CD8-positive, alpha-beta memory T cell (primary cell): ENCODE measurements around the gene PSMC3IP. TPM values are rescaled to one million over a fixed set of nuclear protein-coding genes. Genes with fewer than 3 reads are reported as not detected.

Experiments used
- CTCF ChIA-PET: fragments of 350-600 bp; sonication (Branson Sonifier 250); formaldehyde crosslinking; loops from one replicate; lab custom pipeline; 2021; ENCODE audit warnings: antibody characterized with exemption; lab: Charles Lee
- POLR2A ChIA-PET: fragments of 350-600 bp; sonication (Branson Sonifier 250); formaldehyde crosslinking; loops from one replicate; lab custom pipeline; 2021; ENCODE audit warnings: antibody characterized with exemption; lab: Charles Lee
- DNase-seq, 5 donors: peaks; one replicate each; pipeline versions ENCODE4 v3.0.0 to v3.0.0-alpha.2; 2020 to 2022; ENCODE audit warnings: mixed read lengths in 1 of 5
- H3K27ac ChIP-seq: one replicate; pipeline ENCODE4 v1.7.0; 2013; ENCODE audit warnings: low read depth, mild to moderate bottlenecking, low read length, moderate library complexity
- H3K27me3 ChIP-seq: 2 replicates; pipeline ENCODE4 v1.7.0; 2013; ENCODE audit warnings: low read length, mild to moderate bottlenecking; ENCODE audit not compliant: insufficient read depth, poor library complexity, severe bottlenecking
- H3K36me3 ChIP-seq: 2 replicates; pipeline ENCODE4 v1.7.0; 2013; ENCODE audit warnings: mild to moderate bottlenecking, low read length, moderate library complexity; ENCODE audit not compliant: insufficient read depth
- H3K4me1 ChIP-seq: 2 replicates; pipeline ENCODE4 v1.7.0; 2013; ENCODE audit warnings: mild to moderate bottlenecking, low read length, moderate library complexity; ENCODE audit not compliant: insufficient read depth
- H3K4me3 ChIP-seq: 2 replicates; pipeline ENCODE4 v1.7.0; 2013; ENCODE audit warnings: mild to moderate bottlenecking, low read length
- H3K9me3 ChIP-seq: 2 replicates; pipeline ENCODE4 v1.7.0; 2013; ENCODE audit warnings: mild to moderate bottlenecking, low read length
- H3K27ac Mint-ChIP-seq, 8 donors: one replicate each; pipeline ENCODE4 v1.8.0; 2020 to 2021; ENCODE audit warnings: mixed read lengths in 8 of 8, mild to moderate bottlenecking in 6 of 8, inconsistent platforms in 3 of 8, moderate library complexity in 3 of 8
- H3K27me3 Mint-ChIP-seq, 2 donors: one replicate each; pipeline ENCODE4 v1.8.0; 2020 to 2021; ENCODE audit warnings: mixed read lengths in 2 of 2, mild to moderate bottlenecking in 1 of 2, moderate library complexity in 1 of 2
- H3K36me3 Mint-ChIP-seq, 3 donors: one replicate each; pipeline ENCODE4 v1.8.0; 2020 to 2021; ENCODE audit warnings: mixed read lengths in 3 of 3, inconsistent platforms in 1 of 3, mild to moderate bottlenecking in 1 of 3
- H3K4me1 Mint-ChIP-seq, 3 donors: one replicate each; pipeline ENCODE4 v1.8.0; 2020 to 2021; ENCODE audit warnings: mixed read lengths in 3 of 3, inconsistent platforms in 1 of 3, mild to moderate bottlenecking in 1 of 3
- H3K4me3 Mint-ChIP-seq, 7 donors: one replicate each; pipeline ENCODE4 v1.8.0; 2020 to 2021; ENCODE audit warnings: mixed read lengths in 7 of 7, mild to moderate bottlenecking in 6 of 7, moderate library complexity in 4 of 7, inconsistent platforms in 2 of 7
- H3K9me3 Mint-ChIP-seq, 5 donors: one replicate each; pipeline ENCODE4 v1.8.0; 2020 to 2022; ENCODE audit warnings: mixed read lengths in 5 of 5, mild to moderate bottlenecking in 3 of 5, moderate library complexity in 2 of 5, inconsistent platforms in 1 of 5
- polyA plus RNA-seq: library from polyadenylated mRNA; unstranded; fragments of 300-500 nt; fragmentation: Illumina TruSeq; gene quantifications from one replicate; pipeline ENCODE4 v1.2.3, GENCODE V29; 2021
- total RNA-seq, 2 experiments: library from RNA; stranded (reverse); gene quantifications; one replicate each; pipeline ENCODE4 v1.2.3, GENCODE V29; 2021

The PSMC3IP gene
- total and polyA plus RNA-seq, 3 experiments from 2014 or later = 0.83 to 36.2 (median 35.9) TPM

- peaks cover 37 to 55% (median 44%) of the 10 kb centered on the region in 3 donors for H3K4me1 Mint-ChIP-seq
- Histone ChIP-seq H3K36me3 (no peaks in the 10 kb centered on the region), H3K27me3 (no peaks in the 10 kb centered on the region), H3K4me3 (no peak overlapping the region), H3K4me1 (peaks cover 34% of the 10 kb centered on the region), H3K9me3 (no peaks in the 10 kb centered on the region), H3K27ac (no peak overlapping the region)
- DNase-seq = no peak
- POLR2A ChIA-PET = no interaction called here
- no peak overlapping the region for H3K4me3 Mint-ChIP-seq
- CTCF ChIA-PET = interaction anchor here (0.6 to 2.4 kb wide), 23 partner anchors 8 to 347 kb away, joined by 3 to 10 read pairs (median 4); partner anchors contain the start of genes CAVIN1, HCRT, KCNH4 and NAGLU
- H3K36me3 Mint-ChIP-seq = no peaks in the 10 kb centered on the region
- H3K27me3 Mint-ChIP-seq = peaks cover 0 to 3% of the 10 kb centered on the region in 2 donors
- H3K9me3 Mint-ChIP-seq = no peaks in the 10 kb centered on the region
- no peak overlapping the region for H3K27ac Mint-ChIP-seq
Observed at GRCh38 chr17:42527932-42528331, 49.6 kb downstream of the PSMC3IP start.

GRCh38 chr17:42526031-42526444 is 51.5 kb downstream of the PSMC3IP start:
- H3K9me3 Mint-ChIP-seq = no peaks in the 10 kb centered on the region
- H3K27ac Mint-ChIP-seq = no peak overlapping the region
- ChIA-PET CTCF (interaction anchor here (1.4 to 2.1 kb wide), 4 partner anchors 10 to 147 kb away, joined by 3 to 9 read pairs (median 4); partner anchors contain the start of gene NAGLU), POLR2A (no interaction called here)
- H3K27ac ChIP-seq = no peak overlapping the region
- no peaks in the 10 kb centered on the region for H3K36me3 ChIP-seq
- H3K27me3 Mint-ChIP-seq = peaks cover 0 to 3% of the 10 kb centered on the region in 2 donors
- H3K36me3 Mint-ChIP-seq = peaks cover 0 to 1% (median 0%) of the 10 kb centered on the region in 3 donors
- no peak for DNase-seq
- H3K4me1 Mint-ChIP-seq = peaks cover 29 to 42% (median 35%) of the 10 kb centered on the region in 3 donors
- no peak overlapping the region for H3K4me3 ChIP-seq
- peaks cover 26% of the 10 kb centered on the region for H3K4me1 ChIP-seq
- H3K9me3 ChIP-seq = no peaks in the 10 kb centered on the region
- no peaks in the 10 kb centered on the region for H3K27me3 ChIP-seq
- H3K4me3 Mint-ChIP-seq = no peak overlapping the region

- peaks cover 18% of the 10 kb centered on the region for H3K4me1 ChIP-seq
- H3K27ac ChIP-seq = no peak overlapping the region
- H3K36me3 Mint-ChIP-seq = peaks cover 0 to 1% (median 0%) of the 10 kb centered on the region in 3 donors
- ChIA-PET POLR2A (no interaction called here), CTCF (interaction anchor here (1.6 to 2.1 kb wide), 2 partner anchors 11 to 119 kb away, joined by 4 to 9 read pairs; partner anchors contain the start of gene NAGLU)
- no peak overlapping the region for H3K27ac Mint-ChIP-seq
- peaks cover 21 to 34% (median 27%) of the 10 kb centered on the region in 3 donors for H3K4me1 Mint-ChIP-seq
- H3K9me3 Mint-ChIP-seq = no peaks in the 10 kb centered on the region
- no peaks in the 10 kb centered on the region for H3K27me3 ChIP-seq
- peaks cover 0 to 3% of the 10 kb centered on the region in 2 donors for H3K27me3 Mint-ChIP-seq
- no peak overlapping the region for H3K4me3 ChIP-seq
- no peak overlapping the region for H3K4me3 Mint-ChIP-seq
- no peak for DNase-seq
- no peaks in the 10 kb centered on the region for H3K9me3 ChIP-seq
- H3K36me3 ChIP-seq = no peaks in the 10 kb centered on the region
Observed at GRCh38 chr17:42525221-42525620, 52.3 kb downstream of the PSMC3IP start.

- no peak for DNase-seq
- Mint-ChIP-seq H3K36me3 (peaks cover 0 to 1% (median 0%) of the 10 kb centered on the region in 3 donors), H3K27me3 (peaks cover 0 to 3% of the 10 kb centered on the region in 2 donors), H3K4me3 (no peak overlapping the region), H3K4me1 (peaks cover 10 to 19% (median 16%) of the 10 kb centered on the region in 3 donors), H3K9me3 (no peaks in the 10 kb centered on the region), H3K27ac (peak overlapping the region in 1 of 8 donors; percentile 58)
- Histone ChIP-seq H3K27ac (no peak overlapping the region), H3K4me1 (no peaks in the 10 kb centered on the region), H3K27me3 (no peaks in the 10 kb centered on the region), H3K36me3 (no peaks in the 10 kb centered on the region), H3K4me3 (no peak overlapping the region), H3K9me3 (no peaks in the 10 kb centered on the region)
- ChIA-PET POLR2A (no interaction called here), CTCF (no interaction called here)
Observed at GRCh38 chr17:42522798-42523278, 54.7 kb downstream of the PSMC3IP start.

Other genes with a start within 250 kb of the PSMC3IP start
- 100 to 1,000 TPM; 148 to 155 TPM for gene STAT3, start 189.3 kb downstream of the PSMC3IP start, total RNA-seq
- 166 TPM for gene STAT3, start 189.3 kb downstream of the PSMC3IP start, polyA plus RNA-seq
- gene CAVIN1, start 154.5 kb downstream of the PSMC3IP start, total RNA-seq = under 1 TPM; 0.18 to 0.22 TPM
- gene CAVIN1, start 154.5 kb downstream of the PSMC3IP start, polyA plus RNA-seq = not detected
- 1 to 10 TPM; 3.0 to 3.6 TPM for gene ATP6V0A1, start 118.9 kb downstream of the PSMC3IP start, total RNA-seq
- gene ATP6V0A1, start 118.9 kb downstream of the PSMC3IP start, polyA plus RNA-seq = 5.5 TPM
- gene NAGLU, start 41.5 kb downstream of the PSMC3IP start, total RNA-seq = 10 to 100 TPM; 15.8 to 17.4 TPM
- 17.0 TPM for gene NAGLU, start 41.5 kb downstream of the PSMC3IP start, polyA plus RNA-seq
- under 1 TPM; 0.29 to 0.37 TPM for gene HSD17B1, start 24.8 kb downstream of the PSMC3IP start, total RNA-seq
- 0.48 TPM for gene HSD17B1, start 24.8 kb downstream of the PSMC3IP start, polyA plus RNA-seq
- gene COASY, start 15.6 kb downstream of the PSMC3IP start, total RNA-seq = 100 to 1,000 TPM; 103 to 107 TPM
- gene COASY, start 15.6 kb downstream of the PSMC3IP start, polyA plus RNA-seq = 65.6 TPM
- 10 to 100 TPM; 61.8 to 62.3 TPM for gene MLX, start 10.6 kb downstream of the PSMC3IP start, total RNA-seq
- 52.1 TPM for gene MLX, start 10.6 kb downstream of the PSMC3IP start, polyA plus RNA-seq
- 10 to 100 TPM; 39.7 to 40.3 TPM for gene RETREG3, start 31.6 kb upstream of the PSMC3IP start, total RNA-seq
- gene RETREG3, start 31.6 kb upstream of the PSMC3IP start, polyA plus RNA-seq = 109 TPM
- 100 to 1,000 TPM; 112 to 119 TPM for gene TUBG1, start 32.0 kb upstream of the PSMC3IP start, total RNA-seq
- gene TUBG1, start 32.0 kb upstream of the PSMC3IP start, polyA plus RNA-seq = 11.1 TPM
- 10 to 100 TPM; 10.6 to 11.6 TPM for gene TUBG2, start 81.6 kb upstream of the PSMC3IP start, total RNA-seq
- 3.4 TPM for gene TUBG2, start 81.6 kb upstream of the PSMC3IP start, polyA plus RNA-seq
- under 1 TPM; 0.38 to 0.70 TPM for gene PLEKHH3, start 99.3 kb upstream of the PSMC3IP start, total RNA-seq
- not detected for gene PLEKHH3, start 99.3 kb upstream of the PSMC3IP start, polyA plus RNA-seq
- gene CCR10, start 104.1 kb upstream of the PSMC3IP start, total RNA-seq = under 1 TPM; 0.18 to 0.20 TPM
- gene CCR10, start 104.1 kb upstream of the PSMC3IP start, polyA plus RNA-seq = 1.9 TPM
- 1 to 10 TPM; 1.2 to 1.7 TPM for gene CNTNAP1, start 104.8 kb upstream of the PSMC3IP start, total RNA-seq
- gene CNTNAP1, start 104.8 kb upstream of the PSMC3IP start, polyA plus RNA-seq = 1.1 TPM
- 10 to 100 TPM; 40.8 to 42.6 TPM for gene EZH1, start 167.3 kb upstream of the PSMC3IP start, total RNA-seq
- 37.2 TPM for gene EZH1, start 167.3 kb upstream of the PSMC3IP start, polyA plus RNA-seq
- not detected for gene RAMP2, start 183.5 kb upstream of the PSMC3IP start, total RNA-seq
- not detected for gene RAMP2, start 183.5 kb upstream of the PSMC3IP start, polyA plus RNA-seq
- 100 to 1,000 TPM; 101 to 108 TPM for gene VPS25, start 195.7 kb upstream of the PSMC3IP start, total RNA-seq
- gene VPS25, start 195.7 kb upstream of the PSMC3IP start, polyA plus RNA-seq = 63.8 TPM
- under 1 TPM; 0.18 to 0.55 TPM for gene WNK4, start 202.9 kb upstream of the PSMC3IP start, total RNA-seq
- not detected for gene WNK4, start 202.9 kb upstream of the PSMC3IP start, polyA plus RNA-seq
- gene COA3, start 221.0 kb upstream of the PSMC3IP start, total RNA-seq = 10 to 100 TPM; 55.5 to 60.8 TPM
- gene COA3, start 221.0 kb upstream of the PSMC3IP start, polyA plus RNA-seq = 132 TPM
- not detected for gene CNTD1, start 221.1 kb upstream of the PSMC3IP start, total RNA-seq
- gene CNTD1, start 221.1 kb upstream of the PSMC3IP start, polyA plus RNA-seq = 0.15 TPM
- gene BECN1, start 246.6 kb upstream of the PSMC3IP start, total RNA-seq = 10 to 100 TPM; 89.2 to 90.6 TPM
- 147 TPM for gene BECN1, start 246.6 kb upstream of the PSMC3IP start, polyA plus RNA-seq